BE2C (cell line): ENCODE results near the gene MBD4.
"Not testable (repeated sequence)": the region's sequence is repeated elsewhere in the genome, so short reads cannot be mapped to it uniquely, and the experiment has no call there.

Experiments
- DNase-seq: peaks from one replicate; pipeline ENCODE4 v3.0.0-alpha.2; 2020
- H3K27me3 ChIP-seq: fragments of 250-450 bp; sonication (Bioruptor Pico); 2 replicates; pipeline ENCODE4 v1.5.1; 2020; ENCODE audit warnings: mild to moderate bottlenecking
- H3K36me3 ChIP-seq: fragments of 250-450 bp; sonication (Bioruptor Pico); 2 replicates; pipeline ENCODE4 v1.5.1; 2020; ENCODE audit warnings: mild to moderate bottlenecking
- H3K4me1 ChIP-seq: fragments of 250-450 bp; sonication (Bioruptor Pico); 2 replicates; pipeline ENCODE4 v1.5.1; 2020
- H3K4me3 ChIP-seq: 2 replicates; pipeline ENCODE4 v1.5.1; 2011; ENCODE audit warnings: low read depth, low read length
- H3K9me3 ChIP-seq: fragments of 250-450 bp; sonication (Bioruptor Pico); 2 replicates; pipeline ENCODE4 v1.5.1; 2020
- TF ChIP-seq, protein P1 (sequence below): IDR thresholded peaks from 2 replicates; pipeline ENCODE4 v1.5.1; 2012; ENCODE audit warnings: mild to moderate bottlenecking, low read depth, low read length

The MBD4 gene

GRCh38 chr3:129398803-129399144, 41.0 kb downstream of the MBD4 start:
- TF ChIP-seq, protein P1, sequence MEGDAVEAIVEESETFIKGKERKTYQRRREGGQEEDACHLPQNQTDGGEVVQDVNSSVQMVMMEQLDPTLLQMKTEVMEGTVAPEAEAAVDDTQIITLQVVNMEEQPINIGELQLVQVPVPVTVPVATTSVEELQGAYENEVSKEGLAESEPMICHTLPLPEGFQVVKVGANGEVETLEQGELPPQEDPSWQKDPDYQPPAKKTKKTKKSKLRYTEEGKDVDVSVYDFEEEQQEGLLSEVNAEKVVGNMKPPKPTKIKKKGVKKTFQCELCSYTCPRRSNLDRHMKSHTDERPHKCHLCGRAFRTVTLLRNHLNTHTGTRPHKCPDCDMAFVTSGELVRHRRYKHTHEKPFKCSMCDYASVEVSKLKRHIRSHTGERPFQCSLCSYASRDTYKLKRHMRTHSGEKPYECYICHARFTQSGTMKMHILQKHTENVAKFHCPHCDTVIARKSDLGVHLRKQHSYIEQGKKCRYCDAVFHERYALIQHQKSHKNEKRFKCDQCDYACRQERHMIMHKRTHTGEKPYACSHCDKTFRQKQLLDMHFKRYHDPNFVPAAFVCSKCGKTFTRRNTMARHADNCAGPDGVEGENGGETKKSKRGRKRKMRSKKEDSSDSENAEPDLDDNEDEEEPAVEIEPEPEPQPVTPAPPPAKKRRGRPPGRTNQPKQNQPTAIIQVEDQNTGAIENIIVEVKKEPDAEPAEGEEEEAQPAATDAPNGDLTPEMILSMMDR: no peak
- no peaks in the 10 kb centered on the region for H3K27me3 ChIP-seq
- peak; percentile 28 for DNase-seq
- H3K4me1 ChIP-seq: no peaks in the 10 kb centered on the region
- H3K9me3 ChIP-seq: no peaks in the 10 kb centered on the region
- peaks cover 11% of the 10 kb centered on the region for H3K36me3 ChIP-seq
- peak overlapping the region; percentile 93 for H3K4me3 ChIP-seq

- not testable (repeated sequence) for DNase-seq, H3K9me3 ChIP-seq, H3K27me3 ChIP-seq, H3K4me1 ChIP-seq, H3K4me3 ChIP-seq
- peaks cover 29% of the 10 kb centered on the region for H3K36me3 ChIP-seq
Measured at GRCh38 chr3:129393760-129394564, 45.8 kb downstream of the MBD4 start.

DNA sequence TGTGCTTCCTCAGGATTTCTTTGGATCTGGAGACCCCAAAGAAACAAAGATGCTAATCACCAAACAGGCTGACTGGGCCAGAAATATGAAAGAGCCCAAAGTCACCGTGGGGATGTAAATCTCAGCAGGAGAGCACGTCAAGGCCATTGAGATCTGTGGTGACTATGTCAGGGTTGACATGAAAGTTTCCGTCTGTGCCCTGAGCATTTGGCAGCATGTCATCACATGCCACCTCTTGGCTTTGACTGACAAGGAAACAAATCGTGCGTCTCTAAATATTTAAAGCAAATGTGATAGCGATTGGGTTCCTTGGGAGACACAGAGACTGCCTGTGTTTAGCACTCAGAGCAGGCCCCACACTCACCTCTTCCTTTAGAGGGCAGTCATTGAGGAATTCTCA, 46.5 kb downstream of the MBD4 start:
- no peak for DNase-seq
- Histone ChIP-seq H3K27me3 (no peaks in the 10 kb centered on the region), H3K4me1 (no peaks in the 10 kb centered on the region), H3K36me3 (peaks cover 28% of the 10 kb centered on the region), H3K4me3 (no peak overlapping the region), H3K9me3 (no peaks in the 10 kb centered on the region)
- TF ChIP-seq, protein P1: no peak

DNA sequence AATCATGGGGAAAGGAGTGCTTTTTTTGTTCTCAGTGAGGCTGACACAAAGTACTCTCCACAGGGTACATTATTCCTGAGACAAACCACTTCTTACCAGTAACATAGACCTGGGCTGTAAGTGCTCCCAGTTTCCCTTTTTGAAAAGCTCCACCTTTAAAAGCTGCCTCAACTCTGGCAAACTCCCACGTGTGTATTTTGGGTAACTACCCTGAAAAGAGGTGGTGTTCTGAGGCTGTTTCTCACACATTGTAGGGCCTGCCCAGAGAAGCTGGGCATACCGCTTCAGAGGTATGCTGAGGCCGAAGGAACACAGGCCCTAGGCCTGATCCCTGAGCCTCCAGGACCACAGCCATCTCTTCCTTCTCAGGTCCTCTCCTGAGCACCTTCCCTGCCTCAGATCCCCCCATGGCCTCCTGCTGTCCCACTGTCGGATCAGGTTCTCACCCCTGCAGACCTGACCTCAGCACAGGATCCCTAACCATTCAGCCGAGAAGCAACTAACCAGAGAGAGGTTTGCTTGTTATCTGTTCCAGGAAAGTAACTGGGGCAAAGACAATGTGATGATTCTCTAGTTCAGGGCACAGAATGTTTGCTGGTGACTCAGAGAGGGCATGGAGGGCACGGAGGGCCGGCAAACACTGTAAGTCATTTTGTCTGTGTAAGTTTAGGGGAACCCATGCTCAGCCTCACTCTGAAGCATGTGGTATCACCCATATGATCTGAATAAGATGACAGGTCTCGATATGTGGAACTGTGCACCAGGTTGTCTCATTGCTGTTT, 47.5 kb downstream of the MBD4 start:
- not testable (repeated sequence) for H3K4me1 ChIP-seq, DNase-seq
- H3K36me3 ChIP-seq: peaks cover 31% of the 10 kb centered on the region

DNA sequence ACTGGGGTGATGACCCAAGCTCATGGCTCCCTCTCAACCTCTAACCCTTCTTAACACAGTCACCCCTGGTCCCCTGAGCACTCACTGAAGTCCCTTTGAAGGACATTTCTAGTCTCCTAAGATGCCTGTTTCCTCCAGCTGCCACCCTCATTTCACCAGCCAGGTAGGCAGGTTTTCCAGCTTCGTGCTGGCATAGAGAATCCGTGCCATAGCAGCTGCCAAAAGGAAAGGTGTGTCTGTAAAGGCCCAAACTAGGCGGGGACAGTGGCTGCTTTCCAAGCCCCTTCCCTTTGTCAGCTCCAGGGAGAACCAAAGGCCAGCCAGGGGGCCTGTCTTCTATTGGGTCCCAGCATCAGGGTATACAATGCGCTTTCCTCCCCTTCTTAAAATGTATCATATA, 48.2 kb downstream of the MBD4 start:
- not testable (repeated sequence) for H3K4me1 ChIP-seq, H3K9me3 ChIP-seq, H3K27me3 ChIP-seq, DNase-seq, H3K4me3 ChIP-seq
- peaks cover 31% of the 10 kb centered on the region for H3K36me3 ChIP-seq

More for the DNA sequence above, 47.5 kb downstream of the MBD4 start:
- H3K4me3 ChIP-seq, H3K27me3 ChIP-seq, H3K9me3 ChIP-seq: not testable (repeated sequence)

DNA sequence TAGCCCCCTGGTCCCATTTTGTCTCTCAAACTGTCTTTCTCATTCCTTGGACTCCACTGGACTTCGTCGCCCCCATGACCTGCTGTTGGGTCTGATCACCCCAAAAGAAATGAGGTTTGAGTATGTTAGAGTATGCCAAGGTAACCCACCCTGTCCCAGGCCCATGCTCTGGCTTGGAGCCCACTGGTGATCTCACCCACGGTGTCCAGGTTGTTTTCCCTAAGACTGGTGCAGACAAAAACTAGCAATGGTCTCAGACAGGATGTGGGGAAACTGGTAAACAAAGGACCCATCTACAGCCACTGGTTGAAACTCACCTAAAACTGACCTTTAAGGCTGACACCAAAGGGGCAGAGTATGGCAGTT, 50.2 kb downstream of the MBD4 start:
- H3K4me3 ChIP-seq: no peak overlapping the region
- H3K4me1 ChIP-seq: peaks cover 4% of the 10 kb centered on the region
- TF ChIP-seq, protein P1: no peak
- H3K9me3 ChIP-seq: no peaks in the 10 kb centered on the region
- peaks cover 25% of the 10 kb centered on the region for H3K36me3 ChIP-seq
- H3K27me3 ChIP-seq: no peaks in the 10 kb centered on the region
- DNase-seq: no peak

GRCh38 chr3:129388791-129389571, 50.8 kb downstream of the MBD4 start:
- H3K27me3 ChIP-seq, H3K4me3 ChIP-seq, DNase-seq, H3K9me3 ChIP-seq, H3K4me1 ChIP-seq: not testable (repeated sequence)
- peaks cover 25% of the 10 kb centered on the region for H3K36me3 ChIP-seq

DNA sequence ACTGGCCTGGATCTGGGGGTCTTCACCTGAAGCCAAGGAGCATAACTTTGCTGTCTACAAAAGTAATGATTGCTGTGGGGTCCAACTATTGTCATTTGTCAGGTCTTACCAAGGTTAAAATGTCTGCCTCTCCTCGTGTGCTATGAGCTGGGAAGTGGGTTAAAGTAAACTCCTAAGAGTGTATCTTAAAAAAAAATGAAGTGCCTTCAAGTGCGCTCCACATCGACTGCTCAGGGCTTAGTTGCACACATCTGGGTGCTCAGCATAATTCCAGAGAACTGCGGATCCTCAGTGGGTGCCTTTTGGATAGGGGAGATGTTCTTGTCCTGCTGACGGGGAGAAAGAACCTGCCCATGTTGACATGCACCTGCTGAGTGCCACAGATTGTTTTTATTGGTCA, 52.3 kb downstream of the MBD4 start:
- Histone ChIP-seq H3K4me3 (no peak overlapping the region), H3K4me1 (peaks cover 10% of the 10 kb centered on the region), H3K36me3 (peaks cover 19% of the 10 kb centered on the region), H3K27me3 (no peaks in the 10 kb centered on the region), H3K9me3 (no peaks in the 10 kb centered on the region)
- no peak for DNase-seq
- TF ChIP-seq, protein P1: no peak
